Peyer's patch (tissue), 4 donors: ENCODE results near the gene KIRREL3. TPM values are rescaled to one million over a fixed set of nuclear protein-coding genes. Genes with fewer than 3 reads are reported as not detected.
A peak's percentile ranks its signal among the peaks of the same experiment; 100 is the strongest.

Source experiments
- DNase-seq, 3 donors: peaks; one replicate each; pipeline ENCODE4 v3.0.0-alpha.2; 2017 to 2019
- H3K27ac ChIP-seq, 4 donors: fragments of 200-600 bp; sonication (generic); one replicate each; pipeline ENCODE4 v1.5.1; 2016 to 2019
- H3K27me3 ChIP-seq, 2 donors: fragments of 200-600 bp; sonication (generic); one replicate each; pipeline ENCODE4 v1.5.1; 2019
- H3K36me3 ChIP-seq, 3 donors: fragments of 200-600 bp; sonication (generic); one replicate each; pipeline ENCODE4 v1.5.1; 2016 to 2019
- H3K4me1 ChIP-seq, 4 donors: fragments of 200-600 bp; sonication (generic); one replicate each; pipeline ENCODE4 v1.5.1; 2016 to 2019
- H3K4me3 ChIP-seq, 4 donors: fragments of 200-600 bp; sonication (generic); 1 replicate in 3 of 4; 2 replicates in 1 of 4; pipeline ENCODE4 v1.5.1; 2016 to 2019; ENCODE audit warnings: mild to moderate bottlenecking in 1 of 4
- H3K9me3 ChIP-seq, 4 donors: fragments of 200-600 bp; sonication (generic); one replicate each; pipeline ENCODE4 v1.5.1; 2016 to 2019; ENCODE audit warnings: mild to moderate bottlenecking in 1 of 4
- POLR2A ChIP-seq, 2 donors: fragments of 450-650 bp; IDR thresholded peaks; one replicate each; pipeline ENCODE4 v1.5.1; 2017; ENCODE audit warnings: antibody characterized with exemption in 2 of 2, mild to moderate bottlenecking in 2 of 2, moderate library complexity in 2 of 2
- total RNA-seq, 4 donors: library from RNA; depleted of rRNA; stranded (reverse); fragments of >200 nt; gene quantifications; one replicate each; pipeline ENCODE4 v1.1.0, GENCODE V29; 2016
- TF ChIP-seq, protein P1 (sequence below), 6 experiments: fragments of 450-650 bp in 4 of 6; fragments of 200-600 bp in 2 of 6; sonication (generic) in 1 of 6; IDR thresholded peaks; one replicate each; pipeline ENCODE4 v1.5.1; 2017 to 2019; ENCODE audit warnings: antibody characterized with exemption in 6 of 6, mild to moderate bottlenecking in 3 of 6, moderate library complexity in 1 of 6

Gene KIRREL3
- total RNA-seq, 4 donors from 2014 or later = 0.83 TPM; not detected in 3

DNA sequence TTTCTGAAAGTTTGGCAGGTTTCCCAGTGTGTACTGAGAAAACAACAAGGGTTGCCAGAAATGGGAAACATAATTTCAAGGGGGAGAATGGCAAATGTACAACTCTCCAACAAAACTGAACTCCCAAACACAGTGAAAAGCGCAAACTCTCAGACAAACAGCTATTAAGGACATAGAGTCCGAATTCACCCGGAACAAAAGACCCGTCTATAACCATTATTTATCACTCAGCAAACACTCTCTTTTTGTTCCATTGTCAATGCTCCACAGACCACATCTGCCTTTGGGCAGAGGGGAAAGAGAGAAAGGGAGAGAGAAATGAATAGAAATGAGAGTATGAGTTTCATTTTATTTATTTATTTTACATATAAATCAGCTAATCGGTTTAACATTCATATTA is 21.7 kb downstream of the KIRREL3 start:
- DNase-seq = no peak
- H3K36me3 ChIP-seq = no peaks in the 10 kb centered on the region
- no peak overlapping the region for H3K4me3 ChIP-seq
- H3K4me1 ChIP-seq = no peaks in the 10 kb centered on the region
- TF ChIP-seq, protein P1, sequence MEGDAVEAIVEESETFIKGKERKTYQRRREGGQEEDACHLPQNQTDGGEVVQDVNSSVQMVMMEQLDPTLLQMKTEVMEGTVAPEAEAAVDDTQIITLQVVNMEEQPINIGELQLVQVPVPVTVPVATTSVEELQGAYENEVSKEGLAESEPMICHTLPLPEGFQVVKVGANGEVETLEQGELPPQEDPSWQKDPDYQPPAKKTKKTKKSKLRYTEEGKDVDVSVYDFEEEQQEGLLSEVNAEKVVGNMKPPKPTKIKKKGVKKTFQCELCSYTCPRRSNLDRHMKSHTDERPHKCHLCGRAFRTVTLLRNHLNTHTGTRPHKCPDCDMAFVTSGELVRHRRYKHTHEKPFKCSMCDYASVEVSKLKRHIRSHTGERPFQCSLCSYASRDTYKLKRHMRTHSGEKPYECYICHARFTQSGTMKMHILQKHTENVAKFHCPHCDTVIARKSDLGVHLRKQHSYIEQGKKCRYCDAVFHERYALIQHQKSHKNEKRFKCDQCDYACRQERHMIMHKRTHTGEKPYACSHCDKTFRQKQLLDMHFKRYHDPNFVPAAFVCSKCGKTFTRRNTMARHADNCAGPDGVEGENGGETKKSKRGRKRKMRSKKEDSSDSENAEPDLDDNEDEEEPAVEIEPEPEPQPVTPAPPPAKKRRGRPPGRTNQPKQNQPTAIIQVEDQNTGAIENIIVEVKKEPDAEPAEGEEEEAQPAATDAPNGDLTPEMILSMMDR (IDR thresholded peaks at IDR 0.05) = no peak
- no peak for TF ChIP-seq POLR2A (IDR thresholded peaks at IDR 0.05)
- no peaks in the 10 kb centered on the region for H3K9me3 ChIP-seq
- H3K27ac ChIP-seq = no peak overlapping the region
- no peaks in the 10 kb centered on the region for H3K27me3 ChIP-seq

GRCh38 chr11:126978165-126978564 is 22.4 kb downstream of the KIRREL3 start:
- TF ChIP-seq, protein P1 (IDR thresholded peaks at IDR 0.05) = no peak
- TF ChIP-seq POLR2A (IDR thresholded peaks at IDR 0.05) = no peak
- H3K9me3 ChIP-seq = no peaks in the 10 kb centered on the region
- no peak overlapping the region for H3K27ac ChIP-seq
- H3K27me3 ChIP-seq = no peaks in the 10 kb centered on the region
- no peaks in the 10 kb centered on the region for H3K36me3 ChIP-seq
- no peak for DNase-seq
- no peaks in the 10 kb centered on the region for H3K4me1 ChIP-seq
- no peak overlapping the region for H3K4me3 ChIP-seq

- Histone ChIP-seq H3K27me3 (no peaks in the 10 kb centered on the region), H3K9me3 (no peaks in the 10 kb centered on the region), H3K4me3 (no peak overlapping the region), H3K27ac (no peak overlapping the region), H3K4me1 (no peaks in the 10 kb centered on the region), H3K36me3 (no peaks in the 10 kb centered on the region)
- no peak for DNase-seq
- TF ChIP-seq, protein P1 (IDR thresholded peaks at IDR 0.05) = no peak
- no peak for TF ChIP-seq POLR2A (IDR thresholded peaks at IDR 0.05)
These were observed 27.5 kb downstream of the KIRREL3 start for GRCh38 chr11:126973051-126973450.

DNA sequence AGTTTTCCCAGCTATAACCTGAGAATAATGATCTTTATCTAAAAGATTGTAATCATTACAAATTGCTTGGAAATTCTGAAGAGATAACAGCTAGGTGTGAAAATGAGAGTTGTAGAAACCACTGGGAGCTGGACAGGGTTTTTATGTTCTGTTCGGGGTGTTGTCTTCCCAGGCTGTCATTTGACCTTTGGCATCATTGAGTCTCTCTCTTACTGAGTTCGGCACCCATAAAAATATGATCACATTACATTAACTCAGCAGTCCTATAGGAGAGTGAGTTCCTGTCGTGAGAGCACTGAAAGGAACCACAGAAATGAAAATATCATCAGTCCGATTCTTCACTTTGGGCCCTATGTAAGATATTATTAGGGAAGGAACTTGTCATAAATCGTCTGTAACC is 29.3 kb downstream of the KIRREL3 start:
- TF ChIP-seq, protein P1 (IDR thresholded peaks at IDR 0.05) = no peak
- TF ChIP-seq POLR2A (IDR thresholded peaks at IDR 0.05) = no peak
- no peak overlapping the region for H3K27ac ChIP-seq
- H3K4me1 ChIP-seq = no peaks in the 10 kb centered on the region
- H3K4me3 ChIP-seq = no peak overlapping the region
- H3K27me3 ChIP-seq = no peaks in the 10 kb centered on the region
- H3K36me3 ChIP-seq = no peaks in the 10 kb centered on the region
- no peak for DNase-seq
- H3K9me3 ChIP-seq = no peaks in the 10 kb centered on the region

DNA sequence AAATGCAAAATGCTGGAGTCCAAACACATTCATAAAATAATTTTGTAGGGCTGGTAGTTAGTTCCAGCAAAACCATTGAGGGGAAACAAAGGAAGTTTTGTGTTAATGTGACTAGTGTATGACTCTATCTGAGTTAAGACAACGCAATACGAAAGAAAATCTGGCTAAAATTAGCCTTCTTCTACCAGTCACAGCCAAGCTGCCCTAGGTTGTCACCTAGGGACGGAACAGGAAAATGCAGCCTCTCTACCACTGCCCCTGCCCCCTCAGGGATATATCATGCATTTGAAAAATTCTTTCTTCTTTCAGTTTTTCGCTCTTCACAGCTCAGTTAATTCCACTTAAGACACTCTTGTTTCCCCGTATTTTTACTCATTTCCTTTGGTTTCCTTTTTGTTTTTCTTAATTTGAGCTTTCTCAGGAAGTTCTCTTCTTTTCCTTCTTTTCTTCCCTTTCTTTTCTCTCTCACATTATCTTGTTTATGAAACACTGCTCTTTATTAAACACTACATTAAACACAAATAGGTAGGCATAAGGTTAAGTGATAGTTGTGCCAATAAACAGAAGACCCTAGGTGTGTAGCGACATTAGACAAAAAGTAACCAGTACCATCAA is 30.6 kb downstream of the KIRREL3 start:
- no peak for DNase-seq
- no peaks in the 10 kb centered on the region for H3K4me1 ChIP-seq

More for the DNA sequence above, 30.6 kb downstream of the KIRREL3 start:
- Histone ChIP-seq H3K9me3 (no peaks in the 10 kb centered on the region), H3K4me3 (no peak overlapping the region), H3K36me3 (no peaks in the 10 kb centered on the region), H3K27ac (no peak overlapping the region), H3K27me3 (no peaks in the 10 kb centered on the region)
- no peak for TF ChIP-seq POLR2A (IDR thresholded peaks at IDR 0.05)
- TF ChIP-seq, protein P1 (IDR thresholded peaks at IDR 0.05) = peak in 2 of 6 experiments; percentile 16 to 24
